HEK293T (cell line): ENCODE measurements around the gene OTOP3.

Experiments used
- ARNT ChIP-seq: fragments of 450-650 bp; IDR thresholded peaks from 2 replicates; pipeline ENCODE4 v1.6.1; 2017; ENCODE audit warnings: mild to moderate bottlenecking
- BHLHE40 ChIP-seq: fragments of 450-650 bp; IDR thresholded peaks from 2 replicates; pipeline ENCODE4 v1.6.1; 2016; ENCODE audit warnings: mild to moderate bottlenecking, moderate library complexity, borderline replicate concordance
- FOXA1 ChIP-seq: fragments of 450-650 bp; IDR thresholded peaks from 2 replicates; pipeline ENCODE4 v1.6.1; 2016; ENCODE audit warnings: mild to moderate bottlenecking
- FOXM1 ChIP-seq: fragments of 450-650 bp; IDR thresholded peaks from 2 replicates; pipeline ENCODE4 v1.6.1; 2017; ENCODE audit warnings: mild to moderate bottlenecking, borderline replicate concordance
- HDGF ChIP-seq: fragments of 450-650 bp; IDR thresholded peaks from 2 replicates; pipeline ENCODE4 v1.6.1; 2017; ENCODE audit warnings: antibody characterized with exemption, borderline replicate concordance
- LEF1 ChIP-seq: fragments of 450-650 bp; IDR thresholded peaks from 2 replicates; pipeline ENCODE4 v1.6.1; 2017; ENCODE audit warnings: mild to moderate bottlenecking, borderline replicate concordance
- TARDBP ChIP-seq: fragments of 450-650 bp; IDR thresholded peaks from 2 replicates; pipeline ENCODE4 v1.6.1; 2016
- TF ChIP-seq, protein P1 (sequence below): fragments of 450-650 bp; IDR thresholded peaks from 2 replicates; pipeline ENCODE4 v1.6.1; 2016

DNA sequence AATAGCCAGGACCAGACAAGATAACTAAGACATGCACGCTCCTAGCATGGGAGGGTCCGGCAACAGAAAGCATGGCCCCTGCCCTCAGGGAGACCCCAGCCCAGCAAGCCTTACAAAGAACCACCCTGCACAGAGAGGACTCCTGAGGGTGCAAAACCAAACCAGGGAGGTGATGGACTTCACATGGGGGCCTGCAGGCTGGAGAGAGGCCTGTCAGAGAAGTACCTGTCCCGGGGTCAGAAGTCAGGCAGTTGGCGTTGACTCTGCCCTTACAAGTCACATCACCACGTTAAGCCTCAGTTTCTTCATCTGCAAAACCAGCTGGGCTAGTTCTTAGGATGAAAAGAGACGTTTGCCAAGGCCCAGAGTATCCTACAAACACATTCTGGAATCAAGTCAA, 6.9 kb upstream of the OTOP3 start:
- TF ChIP-seq LEF1 (no peak), FOXA1 (no peak), BHLHE40 (no peak), ARNT (no peak), TARDBP (no peak), HDGF (no peak), FOXM1 (no peak)
- TF ChIP-seq, protein P1, sequence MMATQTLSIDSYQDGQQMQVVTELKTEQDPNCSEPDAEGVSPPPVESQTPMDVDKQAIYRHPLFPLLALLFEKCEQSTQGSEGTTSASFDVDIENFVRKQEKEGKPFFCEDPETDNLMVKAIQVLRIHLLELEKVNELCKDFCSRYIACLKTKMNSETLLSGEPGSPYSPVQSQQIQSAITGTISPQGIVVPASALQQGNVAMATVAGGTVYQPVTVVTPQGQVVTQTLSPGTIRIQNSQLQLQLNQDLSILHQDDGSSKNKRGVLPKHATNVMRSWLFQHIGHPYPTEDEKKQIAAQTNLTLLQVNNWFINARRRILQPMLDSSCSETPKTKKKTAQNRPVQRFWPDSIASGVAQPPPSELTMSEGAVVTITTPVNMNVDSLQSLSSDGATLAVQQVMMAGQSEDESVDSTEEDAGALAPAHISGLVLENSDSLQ, result no peak
